ENCODE measurements around the gene ZC2HC1C. TPM values are rescaled to one million over a fixed set of nuclear protein-coding genes. Genes with fewer than 3 reads are reported as not detected.

ZC2HC1C gene
- total RNA-seq, 6 experiments from 2014 or later = 0.43 to 1.4 (median 1.1) TPM

GRCh38 chr14:75049136-75049535 is 20.3 kb upstream of the ZC2HC1C start:
- Mint-ChIP-seq H3K9me3 (no peaks in the 10 kb centered on the region), H3K27me3 (ENCODE audit: insufficient read depth) (peaks cover 3% of the 10 kb centered on the region), H3K27ac (no peak overlapping the region), H3K4me1 (ENCODE audit: low read depth) (peaks cover 93% of the 10 kb centered on the region), H3K4me3 (no peak overlapping the region), H3K36me3 (ENCODE audit: low read depth) (peaks cover 11% of the 10 kb centered on the region)
- no peak for TF ChIP-seq CTCF (IDR thresholded peaks at IDR 0.05)
- no peak for DNase-seq

- H3K27me3 Mint-ChIP-seq (ENCODE audit: insufficient read depth) = peaks cover 3% of the 10 kb centered on the region
- no peaks in the 10 kb centered on the region for H3K9me3 Mint-ChIP-seq
- H3K27ac Mint-ChIP-seq = no peak overlapping the region; the same call in 1 of the 2 replicates
- no peak for TF ChIP-seq CTCF (IDR thresholded peaks at IDR 0.05)
- H3K4me1 Mint-ChIP-seq (ENCODE audit: low read depth) = peaks cover 93% of the 10 kb centered on the region
- no peak for DNase-seq
- H3K36me3 Mint-ChIP-seq (ENCODE audit: low read depth) = peaks cover 11% of the 10 kb centered on the region
- H3K4me3 Mint-ChIP-seq = peak overlapping the region; percentile 84
Observed at GRCh38 chr14:75049731-75050201, 19.7 kb upstream of the ZC2HC1C start.

- H3K9me3 Mint-ChIP-seq = no peaks in the 10 kb centered on the region
- no peak for TF ChIP-seq CTCF (IDR thresholded peaks at IDR 0.05)
- H3K4me1 Mint-ChIP-seq (ENCODE audit: low read depth) = peaks cover 91% of the 10 kb centered on the region
- peaks cover 3% of the 10 kb centered on the region for H3K27me3 Mint-ChIP-seq (ENCODE audit: insufficient read depth)
- H3K27ac Mint-ChIP-seq = peak within 1 kb of the TSS; percentile 89
- H3K36me3 Mint-ChIP-seq (ENCODE audit: low read depth) = peaks cover 19% of the 10 kb centered on the region
- peak within 1 kb of the TSS; percentile 89 for H3K4me3 Mint-ChIP-seq
- peak; percentile 32 for DNase-seq
Observed at GRCh38 chr14:75050852-75051555, 18.4 kb upstream of the ZC2HC1C start, which contains the start of gene MLH3. Gene MLH3 (minus strand): TSS chr14:75051467. CDS start chr14:75049655, 1,812 bp downstream.

GRCh38 chr14:75051556-75051899 is 17.9 kb upstream of the ZC2HC1C start:
- peak overlapping the region; percentile 89 for H3K27ac Mint-ChIP-seq
- peaks cover 3% of the 10 kb centered on the region for H3K27me3 Mint-ChIP-seq (ENCODE audit: insufficient read depth)
- no peak for DNase-seq

More at GRCh38 chr14:75051556-75051899, 17.9 kb upstream of the ZC2HC1C start:
- Mint-ChIP-seq H3K4me1 (ENCODE audit: low read depth) (peaks cover 86% of the 10 kb centered on the region), H3K9me3 (no peaks in the 10 kb centered on the region), H3K36me3 (ENCODE audit: low read depth) (peaks cover 24% of the 10 kb centered on the region), H3K4me3 (peak overlapping the region; percentile 89)
- no peak for TF ChIP-seq CTCF (IDR thresholded peaks at IDR 0.05)
